OCI-LY1 (cell line): ENCODE data around the gene CLNS1A.

ENCODE experiments used
- H2AFZ ChIP-seq: fragments of 200-600 bp; sonication (generic), shearing (Covaris generic); 2 replicates; pipeline ENCODE4 v1.6.0; 2014; ENCODE audit warnings: antibody characterized with exemption, mild to moderate bottlenecking, low read length
- H3F3A ChIP-seq: fragments of 200-600 bp; sonication (generic), shearing (Covaris generic); 2 replicates; pipeline ENCODE4 v1.6.0; 2014; ENCODE audit warnings: mild to moderate bottlenecking, antibody characterized with exemption, low read length, moderate library complexity; ENCODE audit not compliant: insufficient read depth
- H3K27ac ChIP-seq: fragments of 200-600 bp; sonication (generic); 2 replicates; pipeline ENCODE4 v1.5.1; 2014; ENCODE audit warnings: low read length, mixed run types, mild to moderate bottlenecking, low read depth; ENCODE audit not compliant: poor library complexity, severe bottlenecking
- H3K27me3 ChIP-seq: fragments of 200-600 bp; sonication (generic); 2 replicates; pipeline ENCODE4 v1.6.0; 2014; ENCODE audit warnings: antibody characterized with exemption, mild to moderate bottlenecking, low read length, moderate library complexity; ENCODE audit not compliant: insufficient read depth
- H3K36me3 ChIP-seq: fragments of 200-600 bp; sonication (generic); 2 replicates; pipeline ENCODE4 v1.6.1; 2014; ENCODE audit warnings: mild to moderate bottlenecking, antibody characterized with exemption, low read length, moderate library complexity, mixed read lengths; ENCODE audit not compliant: insufficient read depth
- H3K4me1 ChIP-seq: fragments of 200-600 bp; sonication (generic); 2 replicates; pipeline ENCODE4 v1.5.1; 2014; ENCODE audit warnings: mild to moderate bottlenecking, low read length, moderate library complexity; ENCODE audit not compliant: insufficient read depth, severe bottlenecking
- H3K4me2 ChIP-seq: fragments of 200-600 bp; sonication (generic), shearing (Covaris generic); 2 replicates; pipeline ENCODE4 v1.6.1; 2014; ENCODE audit warnings: low read length
- H3K4me3 ChIP-seq: fragments of 200-600 bp; sonication (generic); 2 replicates; pipeline ENCODE4 v1.5.1; 2014; ENCODE audit warnings: low read length, low read depth, mild to moderate bottlenecking, mixed read lengths; ENCODE audit not compliant: poor library complexity, severe bottlenecking
- H3K79me2 ChIP-seq: fragments of 200-600 bp; shearing (Covaris generic); 2 replicates; pipeline ENCODE4 v1.6.1; 2016; ENCODE audit warnings: mixed run types, low read length, mixed read lengths; ENCODE audit not compliant: insufficient read depth
- H3K9ac ChIP-seq: fragments of 200-600 bp; sonication (generic), shearing (Covaris generic); 2 replicates; pipeline ENCODE4 v1.6.1; 2014; ENCODE audit warnings: mild to moderate bottlenecking, low read length, mixed read lengths
- H3K9me2 ChIP-seq: fragments of 200-600 bp; sonication (generic), shearing (Covaris generic); 2 replicates; pipeline ENCODE4 v1.6.1; 2014; ENCODE audit warnings: low read depth, mild to moderate bottlenecking, low read length, mixed read lengths
- H3K9me3 ChIP-seq: fragments of 200-600 bp; shearing (Covaris generic); 2 replicates; pipeline ENCODE4 v1.6.1; 2014; ENCODE audit warnings: low read length, mixed read lengths
- H4K20me1 ChIP-seq: fragments of 200-600 bp; sonication (generic), shearing (Covaris generic); 2 replicates; pipeline ENCODE4 v1.6.0; 2016; ENCODE audit warnings: mild to moderate bottlenecking, low read length; ENCODE audit not compliant: insufficient read depth
- CTCF ChIP-seq: fragments of 200-600 bp; sonication (generic), shearing (Covaris generic); IDR thresholded peaks from 2 replicates; pipeline ENCODE4 v1.5.1; 2017; ENCODE audit warnings: mild to moderate bottlenecking, antibody characterized with exemption, low read length, moderate library complexity, mixed read lengths
- EZH2 ChIP-seq: fragments of 200-600 bp; sonication (generic), shearing (Covaris generic); IDR thresholded peaks from 2 replicates; pipeline ENCODE4 v1.8.0; 2017; ENCODE audit warnings: borderline replicate concordance, mixed run types, mild to moderate bottlenecking, antibody characterized with exemption, low read length, moderate library complexity, mixed read lengths

CLNS1A gene

GRCh38 chr11:77650123-77650522, 12.5 kb upstream of the CLNS1A start:
- H3K9me3 ChIP-seq: no peaks in the 10 kb centered on the region
- H3K4me3 ChIP-seq: no peak overlapping the region
- no peak overlapping the region for H3K27ac ChIP-seq
- TF ChIP-seq EZH2 (no peak), CTCF (no peak)
- no peaks in the 10 kb centered on the region for H3K79me2 ChIP-seq
- H3K27me3 ChIP-seq: no peaks in the 10 kb centered on the region
- H3K4me2 ChIP-seq: no peak overlapping the region
- H3K9me2 ChIP-seq: no peaks in the 10 kb centered on the region
- H3K36me3 ChIP-seq: no peaks in the 10 kb centered on the region
- H4K20me1 ChIP-seq: no peaks in the 10 kb centered on the region
- no peak overlapping the region for H2AFZ ChIP-seq
- H3K4me1 ChIP-seq: no peaks in the 10 kb centered on the region
- H3K9ac ChIP-seq: no peak overlapping the region
- no peaks in the 10 kb centered on the region for H3F3A ChIP-seq

- no peaks in the 10 kb centered on the region for H3K9me2 ChIP-seq
- H3F3A ChIP-seq: no peaks in the 10 kb centered on the region
- H3K9me3 ChIP-seq: no peaks in the 10 kb centered on the region
- H3K27ac ChIP-seq: no peak overlapping the region
- H4K20me1 ChIP-seq: no peaks in the 10 kb centered on the region
- no peak overlapping the region for H3K4me2 ChIP-seq
- H3K27me3 ChIP-seq: no peaks in the 10 kb centered on the region
- no peaks in the 10 kb centered on the region for H3K79me2 ChIP-seq
- TF ChIP-seq CTCF (no peak), EZH2 (no peak)
- no peak overlapping the region for H3K4me3 ChIP-seq
- H3K36me3 ChIP-seq: no peaks in the 10 kb centered on the region
- no peak overlapping the region for H2AFZ ChIP-seq
- no peak overlapping the region for H3K9ac ChIP-seq
- peaks cover 5% of the 10 kb centered on the region for H3K4me1 ChIP-seq
Measured at GRCh38 chr11:77647654-77648305, 10.2 kb upstream of the CLNS1A start.

GRCh38 chr11:77644887-77645286, 7.3 kb upstream of the CLNS1A start:
- Histone ChIP-seq H3K36me3 (no peaks in the 10 kb centered on the region), H3F3A (no peaks in the 10 kb centered on the region), H3K9me2 (no peaks in the 10 kb centered on the region), H3K27ac (no peak overlapping the region), H3K27me3 (no peaks in the 10 kb centered on the region), H4K20me1 (no peaks in the 10 kb centered on the region), H3K4me1 (peaks cover 5% of the 10 kb centered on the region), H3K79me2 (no peaks in the 10 kb centered on the region), H3K9me3 (no peaks in the 10 kb centered on the region), H3K4me2 (no peak overlapping the region), H2AFZ (no peak overlapping the region), H3K9ac (no peak overlapping the region), H3K4me3 (no peak overlapping the region)
- no peak for TF ChIP-seq CTCF
- TF ChIP-seq EZH2: no peak
